ENCODE results near the gene FAM25A.

- TF ChIP-seq CTCF (conservative IDR thresholded peaks at IDR 0.05): no peak
- no peak for TF ChIP-seq EZH2 (IDR thresholded peaks at IDR 0.05; ENCODE audit: low read depth)
Measured at GRCh38 chr10:86974484-86974883, 45.6 kb upstream of the FAM25A start.
